Stomach (tissue), 9 donors: ENCODE measurements around the gene PIK3CA. TPM values are rescaled to one million over a fixed set of nuclear protein-coding genes. Genes with fewer than 3 reads are reported as not detected.

Experiments
- DNase-seq, 2 donors: peaks; one replicate each; pipeline versions ENCODE4 v3.0.0 to v3.0.0-alpha.2; 2013 to 2019
- H3K27ac ChIP-seq, 5 donors: fragments of 200-600 bp in 4 of 5; sonication (generic) in 4 of 5; one replicate each; pipeline ENCODE4 v1.5.1; 2013 to 2019; ENCODE audit warnings: mild to moderate bottlenecking in 1 of 5, moderate library complexity in 1 of 5
- H3K27me3 ChIP-seq, 3 donors: fragments of 200-600 bp; sonication (generic); one replicate each; pipeline ENCODE4 v1.5.1; 2017 to 2019; ENCODE audit warnings: mixed run types in 1 of 3
- H3K36me3 ChIP-seq, 4 donors: fragments of 200-600 bp; sonication (generic); 1 replicate in 3 of 4; 2 replicates in 1 of 4; pipeline ENCODE4 v1.5.1; 2016 to 2019
- H3K4me1 ChIP-seq, 4 donors: fragments of 200-600 bp; sonication (generic); one replicate each; pipeline ENCODE4 v1.5.1; 2016 to 2019
- H3K4me3 ChIP-seq, 4 donors: fragments of 200-600 bp; sonication (generic) in 3 of 4; one replicate each; pipeline ENCODE4 v1.5.1; 2016 to 2019; ENCODE audit warnings: mild to moderate bottlenecking in 1 of 4
- H3K9me3 ChIP-seq, 4 donors: fragments of 200-600 bp; sonication (generic); one replicate each; pipeline ENCODE4 v1.5.1; 2016 to 2019
- EP300 ChIP-seq: sonication (generic); formaldehyde crosslinking; IDR thresholded peaks from one replicate; pipeline ENCODE4 v1.6.1; 2017; ENCODE audit warnings: antibody characterized with exemption
- POLR2A ChIP-seq, 4 donors: fragments of 450-650 bp; IDR thresholded peaks; one replicate each; pipeline ENCODE4 v1.6.1; 2016; ENCODE audit warnings: antibody characterized with exemption in 4 of 4, control low read depth in 2 of 4, mild to moderate bottlenecking in 1 of 4, moderate library complexity in 1 of 4
- POLR2AphosphoS5 ChIP-seq, 3 donors: sonication (generic); formaldehyde crosslinking; IDR thresholded peaks; one replicate each; pipeline ENCODE4 v1.6.1; 2016; ENCODE audit warnings: antibody characterized with exemption in 3 of 3
- WGBS, 5 donors: extraction: QIAGEN DNeasy Blood & Tissue Kit in 3 of 5; methylation state at CpG; one replicate each; pipeline versions ENCODE4 v1.1.5 to v1.1.7; 2013 to 2018; 5-methylcytosine and 5-hydroxymethylcytosine counted together
- intact Hi-C: fragments of 100-400 bp; cut with DNase I; formaldehyde crosslinking; loops from one replicate; pipeline ENCODE4 v1.15.1; 2023; ENCODE audit warnings: low total_unique reads
- polyA plus RNA-seq, 3 donors: library from polyadenylated mRNA; stranded (reverse); fragments of 200-250 nt; gene quantifications; one replicate each; pipeline ENCODE4 v1.2.3, GENCODE V29; 2013
- total RNA-seq, 5 donors: library from RNA; depleted of rRNA; stranded (reverse); fragments of >200 nt; gene quantifications; one replicate each; pipeline versions ENCODE4 v1.1.0 to v1.2.3, GENCODE V29; 2014 to 2016
- TF ChIP-seq, protein P1 (sequence below), 7 experiments: fragments of 450-650 bp in 4 of 7; fragments of 200-600 bp in 3 of 7; sonication (generic) in 3 of 7; IDR thresholded peaks; one replicate each; pipeline ENCODE4 v1.5.1; 2016 to 2019; ENCODE audit warnings: antibody characterized with exemption in 7 of 7, control low read depth in 2 of 7, mild to moderate bottlenecking in 1 of 7
- donor health status: healthy with polysubstance abuse.
- donor health status: Bipolar disorder and iron deficiency.
- donor health status: healthy.

PIK3CA gene
- total and polyA plus RNA-seq, 8 donors: 2.6 to 144 (median 8.2) TPM

DNA sequence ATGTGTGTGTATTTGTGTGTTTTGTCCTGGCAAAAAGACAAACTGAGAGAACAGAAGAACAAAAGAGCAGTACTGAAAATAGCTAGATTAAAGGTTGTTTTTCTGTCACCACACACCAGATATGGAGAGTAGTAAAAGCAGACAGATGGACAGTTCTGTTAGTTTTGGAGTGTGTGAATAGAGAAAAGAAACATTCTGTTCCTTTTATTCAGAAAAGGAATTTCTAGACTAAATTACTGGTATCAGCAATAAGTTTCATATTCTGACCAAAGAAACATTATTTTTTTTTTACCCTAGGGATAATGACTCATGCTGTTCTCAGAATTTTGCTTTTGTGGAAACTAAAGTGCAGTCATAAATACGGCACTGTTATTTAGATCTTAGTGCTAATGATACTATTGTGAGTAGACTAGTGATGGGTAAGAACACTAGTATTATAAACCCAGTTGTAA, 32.9 kb downstream of the PIK3CA start:
- WGBS, 5 donors: 38 to 64% (median 48%) methylated on average over 1 of the region's 1 CpG
- Histone ChIP-seq H3K4me1 (peaks cover 11 to 65% (median 35%) of the 10 kb centered on the region in 4 donors), H3K27ac (peak overlapping the region in 4 of 5 donors; percentile 36 to 74 (median 70)), H3K4me3 (no peak overlapping the region), H3K36me3 (no peaks in the 10 kb centered on the region), H3K9me3 (no peaks in the 10 kb centered on the region), H3K27me3 (no peaks in the 10 kb centered on the region)
- DNase-seq: peak in 1 of 2 donors; percentile 51
- intact Hi-C loops: no loop called here
- TF ChIP-seq POLR2AphosphoS5 (IDR thresholded peaks at IDR 0.05): peak in 2 of 3 donors; percentile 3 to 7
- TF ChIP-seq, protein P1, sequence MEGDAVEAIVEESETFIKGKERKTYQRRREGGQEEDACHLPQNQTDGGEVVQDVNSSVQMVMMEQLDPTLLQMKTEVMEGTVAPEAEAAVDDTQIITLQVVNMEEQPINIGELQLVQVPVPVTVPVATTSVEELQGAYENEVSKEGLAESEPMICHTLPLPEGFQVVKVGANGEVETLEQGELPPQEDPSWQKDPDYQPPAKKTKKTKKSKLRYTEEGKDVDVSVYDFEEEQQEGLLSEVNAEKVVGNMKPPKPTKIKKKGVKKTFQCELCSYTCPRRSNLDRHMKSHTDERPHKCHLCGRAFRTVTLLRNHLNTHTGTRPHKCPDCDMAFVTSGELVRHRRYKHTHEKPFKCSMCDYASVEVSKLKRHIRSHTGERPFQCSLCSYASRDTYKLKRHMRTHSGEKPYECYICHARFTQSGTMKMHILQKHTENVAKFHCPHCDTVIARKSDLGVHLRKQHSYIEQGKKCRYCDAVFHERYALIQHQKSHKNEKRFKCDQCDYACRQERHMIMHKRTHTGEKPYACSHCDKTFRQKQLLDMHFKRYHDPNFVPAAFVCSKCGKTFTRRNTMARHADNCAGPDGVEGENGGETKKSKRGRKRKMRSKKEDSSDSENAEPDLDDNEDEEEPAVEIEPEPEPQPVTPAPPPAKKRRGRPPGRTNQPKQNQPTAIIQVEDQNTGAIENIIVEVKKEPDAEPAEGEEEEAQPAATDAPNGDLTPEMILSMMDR (IDR thresholded peaks at IDR 0.05): no peak

DNA sequence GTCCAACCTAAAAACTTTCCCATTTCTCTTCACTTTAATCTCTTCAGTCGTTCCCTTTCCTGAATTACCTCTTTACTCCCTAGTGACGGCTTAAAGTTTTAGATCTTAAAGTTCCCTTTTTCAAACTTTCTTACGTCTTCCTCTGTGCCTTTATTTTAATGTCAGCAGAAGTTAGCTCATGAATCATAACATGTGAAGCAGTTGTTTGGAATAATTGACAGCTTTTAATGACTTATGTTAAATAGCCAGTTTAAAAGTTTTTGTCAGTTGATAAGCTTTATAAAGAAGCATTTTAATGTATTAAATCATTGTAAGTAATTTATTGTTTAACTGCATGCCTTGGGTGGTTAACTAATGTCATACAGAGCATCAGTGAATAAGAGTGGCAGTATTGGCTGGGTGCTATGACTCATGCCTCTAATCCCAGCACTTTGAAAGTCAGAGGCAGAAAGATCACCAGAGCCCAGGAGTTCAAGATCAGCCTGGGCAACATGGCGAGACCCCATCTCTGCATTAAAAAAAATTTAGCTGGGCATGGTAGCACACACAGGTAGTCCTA, 33.9 kb downstream of the PIK3CA start:
- H3K27me3 ChIP-seq: no peaks in the 10 kb centered on the region
- 64 to 79% (median 73%) methylated on average over 4 of the region's 4 CpGs for WGBS, 5 donors
- TF ChIP-seq, protein P1 (IDR thresholded peaks at IDR 0.05): no peak
- TF ChIP-seq POLR2AphosphoS5 (IDR thresholded peaks at IDR 0.05) (no peak), POLR2A (IDR thresholded peaks at IDR 0.05) (no peak), EP300 (no peak)
- H3K27ac ChIP-seq: peak overlapping the region in 4 of 5 donors; percentile 36 to 74 (median 70)
- peaks cover 11 to 65% (median 34%) of the 10 kb centered on the region in 4 donors for H3K4me1 ChIP-seq
- H3K36me3 ChIP-seq: no peaks in the 10 kb centered on the region
- intact Hi-C loops: no loop called here
- DNase-seq: no peak
- no peaks in the 10 kb centered on the region for H3K9me3 ChIP-seq
- no peak overlapping the region for H3K4me3 ChIP-seq

DNA sequence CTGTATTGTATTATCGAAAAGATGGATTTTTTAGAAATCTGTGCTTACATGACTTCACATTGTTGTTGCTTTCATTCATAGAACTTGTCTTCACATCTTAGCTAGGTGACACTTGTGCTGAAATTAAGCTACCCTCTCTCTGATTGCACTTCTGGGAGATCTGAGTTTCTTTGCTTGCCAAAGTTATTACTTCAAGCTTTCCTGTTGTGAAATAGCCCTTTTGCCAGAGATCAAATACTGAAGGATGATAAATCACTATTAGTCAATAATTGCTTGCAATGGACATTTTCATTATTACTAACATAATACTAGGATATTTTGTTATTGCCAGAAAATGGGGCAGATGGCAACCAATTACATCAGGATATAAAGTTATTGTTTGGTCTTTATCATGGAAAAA, 34.7 kb downstream of the PIK3CA start:
- TF ChIP-seq POLR2AphosphoS5 (IDR thresholded peaks at IDR 0.05): no peak
- no peak for TF ChIP-seq EP300
- no peak for TF ChIP-seq POLR2A (IDR thresholded peaks at IDR 0.05)
- TF ChIP-seq, protein P1 (IDR thresholded peaks at IDR 0.05): no peak
- Histone ChIP-seq H3K4me3 (no peak overlapping the region), H3K9me3 (no peaks in the 10 kb centered on the region), H3K4me1 (peaks cover 11 to 65% (median 36%) of the 10 kb centered on the region in 4 donors), H3K27ac (peak overlapping the region in 3 of 5 donors; percentile 70 to 74 (median 71)), H3K27me3 (no peaks in the 10 kb centered on the region), H3K36me3 (no peaks in the 10 kb centered on the region)
- intact Hi-C loops: no loop called here
- no peak for DNase-seq
- WGBS, 5 donors: 92 to 98% (median 97%) methylated on average over 1 of the region's 1 CpG

DNA sequence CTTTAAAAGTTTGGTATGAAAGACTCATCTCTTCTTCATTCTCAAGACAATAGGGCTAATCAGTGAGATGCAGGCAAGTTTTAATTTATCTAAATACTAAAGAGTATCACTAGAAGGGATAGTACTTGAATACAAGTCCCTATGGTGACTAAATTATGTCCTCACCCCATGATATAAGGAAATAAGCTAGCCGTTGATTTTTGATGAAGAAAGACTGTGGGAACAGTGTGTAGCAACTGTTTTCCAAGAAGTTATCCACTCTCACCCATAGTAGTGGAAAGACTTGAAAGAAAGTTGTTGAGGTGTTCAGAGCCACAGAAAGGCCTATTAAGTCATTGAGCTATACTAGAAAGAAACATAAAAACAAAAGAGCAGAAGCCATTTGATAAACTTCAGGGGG, 36.7 kb downstream of the PIK3CA start:
- intact Hi-C loops: no loop called here
- H3K9me3 ChIP-seq: no peaks in the 10 kb centered on the region
- no peak for TF ChIP-seq POLR2AphosphoS5 (IDR thresholded peaks at IDR 0.05)
- TF ChIP-seq, protein P1 (IDR thresholded peaks at IDR 0.05): no peak
- no peak for TF ChIP-seq POLR2A (IDR thresholded peaks at IDR 0.05)
- TF ChIP-seq EP300: no peak
- no peak for DNase-seq
- H3K4me1 ChIP-seq: peaks cover 11 to 66% (median 34%) of the 10 kb centered on the region in 4 donors
- no peak overlapping the region for H3K4me3 ChIP-seq
- WGBS, 5 donors: 52 to 85% (median 74%) methylated on average over 1 of the region's 1 CpG
- no peaks in the 10 kb centered on the region for H3K36me3 ChIP-seq
- H3K27ac ChIP-seq: no peak overlapping the region
- no peaks in the 10 kb centered on the region for H3K27me3 ChIP-seq
